K562 (cell line): ENCODE measurements around the gene CREB3L2. TPM values are rescaled to one million over a fixed set of nuclear protein-coding genes. Genes with fewer than 3 reads are reported as not detected.

Source experiments
- CBFB ChIP-seq: sonication (generic); formaldehyde crosslinking; IDR thresholded peaks from 2 replicates; pipeline ENCODE4 v1.4.0; 2020; ENCODE audit warnings: mild to moderate bottlenecking, missing genetic modification reagents
- CREB3L1 ChIP-seq: fragments of 450-650 bp; IDR thresholded peaks from 2 replicates; pipeline ENCODE4 v1.6.1; 2014; ENCODE audit warnings: low read depth, mild to moderate bottlenecking, moderate library complexity, borderline replicate concordance
- E2F6 ChIP-seq, 2 experiments: IDR thresholded peaks; 2 replicates each; pipeline ENCODE4 v1.6.1; 2011; ENCODE audit warnings: borderline replicate concordance in 1 of 2, control low read depth in 1 of 2, low read depth in 1 of 2, low read length in 1 of 2, mild to moderate bottlenecking in 1 of 2, mixed read lengths in 1 of 2, moderate library complexity in 1 of 2; ENCODE audit not compliant: insufficient read depth in 1 of 2, insufficient read length in 1 of 2, poor library complexity in 1 of 2, severe bottlenecking in 1 of 2; ENCODE audit errors: extremely low read depth in 1 of 2
- IFI16 ChIP-seq: fragments of 250-450 bp; sonication (Bioruptor Pico); IDR thresholded peaks from 2 replicates; pipeline ENCODE4 v2.1.2; 2022; ENCODE audit warnings: mild to moderate bottlenecking, inconsistent platforms
- IRF1 ChIP-seq: sonication (generic); formaldehyde crosslinking; IDR thresholded peaks from 2 replicates; pipeline ENCODE4 v1.8.0; 2022; ENCODE audit warnings: missing genetic modification reagents, mild to moderate bottlenecking, borderline replicate concordance
- MXI1 ChIP-seq: IDR thresholded peaks from 2 replicates; pipeline ENCODE4 v1.6.1; 2011; ENCODE audit warnings: low read depth, mild to moderate bottlenecking, improper control_type of control experiment, low read length
- PHB2 ChIP-seq: fragments of 450-650 bp; IDR thresholded peaks from 2 replicates; pipeline ENCODE4 v1.6.1; 2017; ENCODE audit warnings: low read depth
- POLR2B ChIP-seq: fragments of 450-650 bp; IDR thresholded peaks from 2 replicates; pipeline ENCODE4 v1.6.1; 2018; ENCODE audit warnings: low read depth; ENCODE audit not compliant: partially characterized antibody
- PRMT5 ChIP-seq: sonication (generic); formaldehyde crosslinking; IDR thresholded peaks from 2 replicates; pipeline ENCODE4 v1.5.0; 2020; ENCODE audit warnings: missing genetic modification reagents
- RBBP5 ChIP-seq: fragments of 200-600 bp; sonication (generic); IDR thresholded peaks from 2 replicates; pipeline ENCODE4 v1.6.1; 2012; ENCODE audit warnings: borderline replicate concordance, mild to moderate bottlenecking, low read length, control low read depth, inconsistent platforms; ENCODE audit not compliant: insufficient read depth, poor library complexity, severe bottlenecking
- SMARCC2 ChIP-seq: fragments of 450-650 bp; IDR thresholded peaks from 2 replicates; pipeline ENCODE4 v1.6.1; 2017; ENCODE audit warnings: antibody characterized with exemption, moderate library complexity, mild to moderate bottlenecking, low read depth
- STAG1 ChIP-seq: sonication (generic); formaldehyde crosslinking; IDR thresholded peaks from 2 replicates; pipeline ENCODE4 v1.5.0; 2020; ENCODE audit warnings: missing genetic modification reagents, borderline replicate concordance
- ZBTB17 ChIP-seq: fragments of 450-650 bp; formaldehyde crosslinking; IDR thresholded peaks from 2 replicates; pipeline ENCODE4 v1.4.0; 2020; ENCODE audit warnings: mild to moderate bottlenecking
- ZBTB33 ChIP-seq: sonication (generic); formaldehyde crosslinking; IDR thresholded peaks from 2 replicates; pipeline ENCODE4 v1.8.1; 2023; ENCODE audit warnings: mild to moderate bottlenecking, missing genetic modification reagents
- ZC3H4 ChIP-seq: sonication (generic); formaldehyde crosslinking; IDR thresholded peaks from 2 replicates; pipeline ENCODE4 v1.9.0; 2021; ENCODE audit warnings: missing genetic modification reagents, borderline replicate concordance
- ZFX ChIP-seq: sonication (generic); formaldehyde crosslinking; IDR thresholded peaks from 2 replicates; pipeline ENCODE4 v1.8.0; 2022; ENCODE audit warnings: mild to moderate bottlenecking, missing genetic modification reagents, moderate library complexity
- ZMIZ1 ChIP-seq, 2 experiments: fragments of 150-350 bp in 1 of 2; IDR thresholded peaks; 2 replicates each; pipeline ENCODE4 v1.6.1; 2012 to 2016; ENCODE audit warnings: low read depth in 2 of 2, low read length in 2 of 2, mild to moderate bottlenecking in 1 of 2, moderate library complexity in 1 of 2
- ZNF561 ChIP-seq: fragments of 450-650 bp; formaldehyde crosslinking; conservative IDR thresholded peaks from 2 replicates; pipeline ENCODE4 v1.4.0; 2020; ENCODE audit warnings: mild to moderate bottlenecking, moderate library complexity
- polyA plus RNA-seq, 8 experiments: library from polyadenylated mRNA; depleted of rRNA in 4 of 8; stranded (reverse) in 5 of 8; unstranded in 3 of 8; fragments of >200 nt; fragmentation: Nextera tagmentation in 2 of 8; fragmentation: Illumina TruSeq in 1 of 8; extraction: Ambion mirVana in 2 of 8; extraction: Trizol in 1 of 8; gene quantifications; 2 replicates each; pipeline versions ENCODE4 v1.2.1 to v1.2.3, GENCODE V29; 2011 to 2014; ENCODE audit warnings: inconsistent platforms in 1 of 8, missing spikeins in 1 of 8
- total RNA-seq, 7 experiments: library from RNA; depleted of rRNA in 6 of 7; stranded (reverse); fragments of >200 nt in 6 of 7; fragmentation: Illumina TruSeq in 2 of 7; extraction: Trizol in 2 of 7; gene quantifications; 2 replicates each; pipeline versions ENCODE4 v1.2.1 to v1.2.3, GENCODE V29; 2011 to 2021; ENCODE audit warnings: low replicate concordance in 1 of 7

Gene CREB3L2
- total and polyA plus RNA-seq, 9 of the 15 experiments (the other 6 are each of a cell fraction or from before 2014, with no cell fraction given), result 7.1 to 45.6 (median 15.8) TPM

- TF ChIP-seq E2F6 (IDR thresholded peaks at IDR 0.05; ENCODE audit: borderline replicate concordance in 1 of 2, extremely low read depth in 1 of 2, insufficient read depth in 1 of 2, insufficient read length in 1 of 2, low read depth in 1 of 2, low read length in 1 of 2, poor library complexity in 1 of 2, severe bottlenecking in 1 of 2) (peak; percentile 58 to 80), ZNF561 (CRISPR knock-in tag) (no peak), ZFX (peak; percentile 92), RBBP5 (peak; percentile 97), SMARCC2 (peak; percentile 32; the same call in 1 of the 2 replicates), IRF1 (CRISPR knock-in tag) (no peak), ZMIZ1 (IDR thresholded peaks at IDR 0.05; ENCODE audit: low read depth in 2 of 2, low read length in 2 of 2) (no peak), CBFB (CRISPR knock-in tag) (0 out of 2 replicates have a peak, but pooled peaks have one; percentile 59), ZC3H4 (peak; percentile 96; the same call in 1 of the 2 replicates), MXI1 (peak; percentile 50; the same call in 1 of the 2 replicates), PHB2 (no peak), STAG1 (CRISPR knock-in tag) (no peak), IFI16 (CRISPR knock-in tag) (no peak), POLR2B (peak; percentile 60), PRMT5 (CRISPR knock-in tag) (no peak), ZBTB17 (CRISPR knock-in tag) (peak; percentile 70; the same call in 1 of the 2 replicates), CREB3L1 (0 out of 2 replicates have a peak, but pooled peaks have one; percentile 22), ZBTB33 (CRISPR knock-in tag) (peak; percentile 22; the same call in 1 of the 2 replicates)
Observed at GRCh38 chr7:138001529-138002095, at the start of gene CREB3L2 (continued).
